DLD1 (cell line): ENCODE results near the gene ATP8A1.

Experiments used
- in situ Hi-C: cut with HindIII; loops from 2 replicates; pipeline ENCODE4 v1.10.0; 2017; ENCODE audit warnings: low sequenced_read_pairs

The ATP8A1 gene

DNA sequence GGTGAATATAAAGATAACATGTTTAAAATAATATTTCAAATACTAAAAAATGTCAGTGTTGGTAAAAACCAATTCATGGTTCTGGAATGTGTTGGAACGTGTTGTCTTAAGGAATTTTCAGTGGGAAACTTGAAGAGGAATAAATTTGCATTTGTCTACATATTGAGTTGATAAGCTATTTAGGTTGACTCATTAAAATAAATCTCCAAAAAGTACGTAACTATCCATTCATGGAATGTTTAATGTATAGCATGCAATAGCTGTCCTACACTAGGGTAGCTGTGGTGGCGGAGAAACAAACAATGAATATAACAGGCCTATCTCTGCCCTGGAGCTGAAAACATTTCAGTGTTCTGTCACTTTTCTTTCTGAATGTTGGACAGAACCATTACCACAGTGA is 239.4 kb downstream of the ATP8A1 start:
- in situ Hi-C loops: no loop called here

DNA sequence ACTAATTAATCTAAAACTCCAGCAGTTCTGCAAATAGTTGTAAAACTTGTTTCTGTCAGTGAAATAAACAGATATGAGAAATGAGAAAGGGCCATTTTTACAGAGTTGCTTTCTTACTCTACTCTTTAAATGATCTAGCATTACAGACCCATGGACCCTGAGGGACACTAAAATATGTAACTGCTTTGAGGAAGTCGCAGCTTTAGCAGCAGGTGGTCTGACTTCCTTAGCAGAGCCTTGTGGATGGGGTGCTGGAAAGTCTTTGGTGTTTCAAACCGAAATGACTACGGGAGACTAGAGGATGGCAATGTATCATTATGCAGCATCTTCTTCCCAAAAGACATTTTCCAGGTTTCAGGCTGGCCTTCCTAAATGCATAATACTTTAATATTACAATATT is 240.9 kb downstream of the ATP8A1 start:
- in situ Hi-C loops: no loop called here

DNA sequence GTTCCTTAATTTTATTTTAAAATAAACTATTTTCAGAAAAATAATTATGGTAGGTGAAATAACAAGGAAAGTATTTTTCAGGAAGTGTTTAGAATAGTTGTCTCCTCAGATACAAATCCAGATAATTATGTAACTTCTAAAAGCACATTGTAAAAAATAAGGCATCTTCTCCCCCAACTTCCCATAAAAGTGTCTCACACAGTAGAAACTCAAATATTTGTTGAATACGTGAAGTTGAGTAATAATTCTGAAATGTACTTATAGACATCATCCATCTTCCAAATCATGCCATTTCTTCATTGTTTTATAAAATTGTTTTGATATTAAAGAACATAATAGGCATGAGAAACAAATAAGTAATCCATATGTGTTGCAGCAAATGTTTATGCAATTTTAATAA is 241.6 kb downstream of the ATP8A1 start:
- in situ Hi-C loops: no loop called here

DNA sequence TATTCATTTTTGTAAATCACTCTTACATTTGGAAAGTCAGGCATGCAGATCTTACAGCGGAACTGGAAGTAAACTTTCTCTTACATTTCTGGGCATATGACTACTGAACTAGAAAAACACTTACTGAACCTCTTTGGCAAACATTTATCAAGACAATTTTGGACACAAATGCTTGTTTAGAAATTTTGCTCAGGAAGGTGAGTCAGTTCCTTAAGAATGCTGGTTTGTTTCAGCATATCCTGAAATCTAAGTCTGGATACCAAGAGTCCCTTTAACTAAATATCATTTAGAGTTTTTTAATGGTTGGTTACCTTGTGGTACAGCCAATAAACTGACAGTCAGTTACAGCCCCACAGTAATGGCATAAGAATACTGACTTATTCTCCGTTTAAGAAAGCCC is 244.7 kb downstream of the ATP8A1 start:
- in situ Hi-C loops: no loop called here

DNA sequence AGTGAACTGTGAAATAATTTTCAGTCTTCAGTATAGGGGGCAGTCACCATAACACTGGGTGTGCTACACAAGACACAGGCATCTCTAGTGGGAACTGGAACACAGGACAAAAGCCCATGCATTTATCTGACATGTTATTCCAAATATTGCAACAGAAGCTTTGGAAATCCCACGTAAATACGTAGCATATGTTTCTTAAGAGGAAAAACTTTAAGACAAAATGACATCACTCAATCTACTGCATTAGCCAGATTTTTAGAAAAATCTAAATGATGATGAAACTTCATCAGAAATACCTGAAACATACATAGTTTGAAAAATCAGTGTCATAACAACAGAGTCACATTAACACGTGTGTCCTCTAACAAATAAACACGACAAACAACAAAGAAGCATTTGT is 245.1 kb downstream of the ATP8A1 start:
- in situ Hi-C loops: no loop called here

DNA sequence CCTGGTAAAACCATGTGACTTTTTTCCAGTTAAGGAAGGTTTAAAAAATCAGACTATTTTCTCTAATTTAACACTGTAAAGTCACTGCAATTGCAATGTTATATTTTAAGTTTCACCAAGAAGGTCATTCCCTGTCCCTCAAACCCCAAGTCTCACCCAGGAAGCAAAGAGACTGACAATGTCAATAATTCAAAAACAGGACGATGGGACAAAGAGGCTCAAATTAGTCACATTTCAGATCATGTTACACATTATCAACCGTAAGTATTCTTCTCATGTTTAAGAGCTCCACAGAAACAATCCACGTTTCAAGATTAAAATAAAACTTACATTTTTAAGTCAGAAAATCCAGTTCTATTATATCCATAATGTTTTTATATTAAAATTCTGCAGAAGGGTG is 246.5 kb downstream of the ATP8A1 start:
- in situ Hi-C loops: no loop called here

DNA sequence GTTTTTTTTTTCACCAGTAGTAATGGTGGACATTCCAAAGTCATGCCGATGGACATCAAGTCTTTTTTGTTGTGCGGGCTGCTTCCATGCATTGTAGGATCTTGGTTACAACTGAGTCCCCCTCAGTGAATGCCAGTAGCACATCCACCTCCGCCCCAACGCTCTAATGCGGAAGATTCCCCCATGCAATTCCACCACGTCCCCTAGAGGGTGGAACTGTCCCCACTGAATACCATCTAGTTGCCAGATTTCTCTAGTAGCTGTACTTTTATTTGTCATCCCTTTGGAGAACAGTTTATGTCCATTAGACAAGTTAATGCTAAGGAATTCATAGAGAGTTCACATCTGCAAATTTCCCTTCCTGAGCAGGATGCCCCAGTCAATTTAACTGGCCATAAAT is 252.9 kb downstream of the ATP8A1 start:
- in situ Hi-C loops: no loop called here

DNA sequence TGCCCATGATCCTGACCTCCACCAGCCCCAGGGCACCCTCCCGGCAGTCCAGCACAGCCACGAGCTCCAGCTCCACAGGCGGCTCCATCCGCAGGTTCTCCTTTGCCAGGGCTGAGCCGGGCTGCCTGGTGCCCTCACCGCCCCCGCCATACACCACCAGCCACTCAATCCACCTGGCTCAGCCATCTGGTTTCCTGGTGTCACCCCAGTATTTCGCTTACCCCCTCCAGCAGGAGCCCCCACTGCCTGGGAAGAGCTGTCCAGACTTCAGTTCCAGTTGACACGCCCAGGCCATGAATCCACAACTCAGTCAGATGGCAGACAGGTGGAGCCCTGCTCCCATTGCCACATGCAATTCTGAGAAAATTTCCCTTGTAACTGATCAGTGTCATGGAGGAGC is 255.7 kb downstream of the ATP8A1 start:
- in situ Hi-C loops: no loop called here

DNA sequence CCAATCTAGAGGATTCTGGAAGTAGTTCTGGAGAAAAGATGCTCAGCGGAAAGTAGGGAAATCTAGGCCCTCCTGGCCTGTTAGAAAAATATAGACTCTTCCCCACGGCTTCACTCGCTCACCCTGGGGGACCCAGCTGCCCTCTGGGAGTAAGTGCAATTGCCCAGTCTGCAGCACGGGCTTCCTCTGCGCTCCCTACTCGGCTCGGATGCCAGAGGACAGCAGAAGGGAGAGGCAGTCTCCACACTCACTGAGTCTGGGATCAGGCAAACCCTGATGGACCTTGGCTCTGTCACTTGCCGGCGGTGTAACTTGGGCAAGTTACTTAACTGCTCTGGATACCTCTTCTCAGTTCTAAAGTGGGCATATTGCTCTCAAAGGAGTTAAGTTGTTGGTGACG is 257.5 kb downstream of the ATP8A1 start:
- in situ Hi-C loops: no loop called here

DNA sequence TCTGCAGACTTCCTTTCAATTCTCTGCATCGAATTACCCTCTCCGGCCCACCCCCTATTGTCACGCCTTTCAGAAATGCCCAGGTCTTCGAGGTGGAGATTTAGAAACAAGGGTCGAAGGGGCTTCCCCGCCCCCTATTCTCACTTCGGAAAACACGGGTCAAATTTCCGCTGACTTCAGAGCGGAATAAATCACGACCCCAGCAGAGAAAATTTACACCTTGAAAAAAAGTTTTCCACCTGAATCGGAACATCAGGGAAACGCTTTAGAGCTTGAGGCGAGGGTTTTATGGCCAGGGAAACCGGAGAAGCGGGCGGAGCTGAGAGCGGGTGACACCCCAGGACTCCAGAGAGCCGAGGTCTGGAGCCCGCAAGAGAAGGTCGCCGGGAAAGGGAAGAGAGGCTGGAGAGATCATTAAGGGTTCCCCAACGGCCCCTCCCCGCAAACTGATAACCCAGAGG is 258.0 kb downstream of the ATP8A1 start:
- in situ Hi-C loops: no loop called here

DNA sequence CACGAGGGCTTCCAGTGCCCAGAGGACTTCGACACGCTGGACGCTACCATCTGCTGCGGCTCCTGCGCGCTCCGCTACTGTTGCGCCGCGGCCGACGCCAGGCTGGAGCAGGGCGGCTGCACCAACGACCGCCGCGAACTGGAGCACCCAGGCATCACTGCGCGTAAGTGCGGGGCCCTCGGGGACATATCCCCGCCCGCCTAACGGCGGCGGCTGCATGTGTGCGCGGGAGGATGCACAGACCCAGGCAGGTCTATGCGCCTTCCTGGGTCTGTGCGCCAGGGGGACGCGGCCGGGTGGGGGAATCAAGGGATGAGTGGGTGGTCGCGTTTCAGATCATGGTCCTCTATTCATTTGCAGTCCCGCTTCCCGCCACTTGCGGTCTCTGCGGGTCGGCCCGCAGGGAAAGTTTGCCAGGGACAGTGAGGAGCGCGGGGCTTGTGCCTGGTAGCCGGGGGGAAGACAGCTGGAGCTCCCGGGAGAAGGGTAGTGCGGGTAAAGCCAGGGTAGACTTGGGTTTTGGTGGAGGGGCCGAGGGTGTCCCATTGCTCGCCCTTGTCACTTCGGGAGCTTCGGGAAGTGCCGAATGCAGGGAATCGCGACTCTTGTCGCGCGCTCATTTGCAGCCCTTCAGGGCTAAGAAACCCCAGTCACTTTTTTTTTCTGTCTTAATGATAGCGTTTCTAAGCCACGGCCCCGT is 258.6 kb downstream of the ATP8A1 start:
- in situ Hi-C loops: no loop called here

DNA sequence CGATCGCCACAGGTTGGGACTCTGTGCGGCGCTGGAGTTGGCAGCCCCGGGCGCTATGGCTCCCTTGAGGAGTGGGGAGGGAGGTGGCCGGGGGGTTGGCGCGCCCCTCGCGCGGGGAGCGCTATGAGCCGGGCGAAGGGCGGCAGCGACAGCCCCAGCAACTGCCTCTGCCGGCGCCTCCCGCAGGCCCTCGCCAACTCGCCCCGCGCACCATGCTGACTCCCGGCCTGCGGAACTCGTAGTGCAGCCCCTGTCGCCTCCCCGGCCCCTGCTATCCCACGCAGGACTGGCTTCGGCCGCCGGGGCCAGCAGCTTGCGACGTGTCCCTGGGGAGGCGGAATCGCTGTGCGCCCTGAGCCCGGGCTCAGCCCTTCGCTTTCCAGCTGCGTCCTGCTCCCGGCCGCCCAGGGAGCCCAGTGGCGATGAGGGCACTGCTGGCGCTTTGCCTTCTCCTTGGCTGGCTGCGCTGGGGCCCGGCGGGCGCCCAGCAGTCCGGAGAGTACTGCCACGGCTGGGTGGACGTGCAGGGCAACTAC is 259.2 kb downstream of the ATP8A1 start:
- in situ Hi-C loops: no loop called here

DNA sequence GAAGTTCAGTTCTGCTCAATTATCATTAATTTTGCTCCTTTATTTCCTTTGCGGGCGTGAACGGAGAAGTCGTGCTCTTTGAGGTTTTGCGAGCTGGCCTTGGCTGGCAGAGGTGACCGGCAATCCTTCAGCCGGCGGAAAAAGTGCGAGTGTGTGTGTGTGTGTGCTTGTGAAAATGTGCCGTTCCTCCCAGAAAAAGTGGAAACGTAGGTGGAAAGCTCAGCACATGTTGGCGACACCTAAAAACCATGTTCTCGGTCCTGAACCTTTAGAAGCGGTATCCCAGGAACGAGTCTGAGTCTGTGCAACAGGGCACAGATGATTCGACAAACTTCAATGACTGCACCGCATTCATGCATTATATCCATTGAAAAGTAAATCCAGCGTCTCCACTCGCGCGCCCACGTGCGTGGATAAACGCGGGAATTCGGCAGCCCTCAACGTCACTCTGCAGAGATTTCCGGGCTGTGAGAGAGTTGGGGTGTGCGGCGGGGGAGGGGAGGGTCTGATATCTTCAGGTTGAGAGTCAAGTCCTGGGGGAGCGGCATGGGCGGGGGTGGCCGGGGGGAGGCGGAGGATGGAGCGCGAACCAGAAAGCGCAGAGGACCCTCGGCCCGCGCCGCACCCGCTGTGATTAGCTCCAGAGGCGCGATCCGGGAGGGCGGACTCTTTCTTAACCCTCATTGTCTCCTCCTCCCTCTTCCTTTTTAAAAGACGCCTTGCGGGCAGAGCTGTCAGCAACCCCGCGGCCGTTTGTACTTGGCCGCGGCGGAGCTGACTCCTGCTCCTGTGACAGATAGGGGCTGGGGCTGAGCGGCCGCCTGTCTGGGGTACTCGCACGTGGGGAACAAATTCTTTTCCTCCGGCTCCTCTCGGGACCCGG is 259.9 kb downstream of the ATP8A1 start, which contains the start of gene SHISA3:
Gene SHISA3, plus strand, starts transcription at position 737 of the 883 bp plus-strand sequence. CDS start 569 bp downstream, outside the sequence.
- in situ Hi-C loops: no loop called here

DNA sequence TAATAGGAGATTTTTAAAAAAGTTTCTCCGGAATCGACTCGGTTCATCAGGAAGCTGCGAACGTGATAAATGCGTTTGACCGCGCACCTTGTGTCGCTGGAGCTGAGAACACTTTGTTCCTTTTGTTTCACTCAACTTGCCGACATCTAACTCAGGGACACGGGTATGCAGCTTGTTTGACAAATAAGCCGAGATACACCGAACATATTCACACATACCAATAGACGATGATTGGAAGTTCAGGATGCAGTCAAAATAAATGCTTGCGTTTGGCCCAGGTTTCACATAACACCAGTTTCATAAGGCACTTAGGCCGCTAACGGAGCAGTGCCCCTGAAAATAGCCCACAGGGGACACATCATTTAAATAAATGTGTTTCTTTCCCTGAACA is 260.5 kb downstream of the ATP8A1 start:
- in situ Hi-C loops: no loop called here

DNA sequence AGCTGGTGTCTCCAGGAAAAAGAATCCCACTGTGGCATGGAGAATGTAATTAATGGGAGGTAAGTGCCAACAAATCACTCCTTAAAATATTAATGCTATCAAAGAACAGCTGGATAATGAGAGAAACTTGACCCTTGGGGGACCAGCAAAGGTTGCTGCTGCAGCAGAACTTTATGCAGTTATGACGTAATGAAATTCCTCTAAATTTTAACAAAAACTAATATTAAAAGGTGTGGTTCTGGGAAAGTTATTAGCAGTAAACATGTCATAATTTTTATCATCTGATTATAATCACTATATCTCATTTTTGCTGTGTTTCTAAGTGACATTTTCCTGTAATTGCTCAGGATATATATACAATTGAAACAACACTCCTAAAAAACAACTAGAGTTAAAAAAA is 261.3 kb downstream of the ATP8A1 start:
- in situ Hi-C loops: no loop called here

DNA sequence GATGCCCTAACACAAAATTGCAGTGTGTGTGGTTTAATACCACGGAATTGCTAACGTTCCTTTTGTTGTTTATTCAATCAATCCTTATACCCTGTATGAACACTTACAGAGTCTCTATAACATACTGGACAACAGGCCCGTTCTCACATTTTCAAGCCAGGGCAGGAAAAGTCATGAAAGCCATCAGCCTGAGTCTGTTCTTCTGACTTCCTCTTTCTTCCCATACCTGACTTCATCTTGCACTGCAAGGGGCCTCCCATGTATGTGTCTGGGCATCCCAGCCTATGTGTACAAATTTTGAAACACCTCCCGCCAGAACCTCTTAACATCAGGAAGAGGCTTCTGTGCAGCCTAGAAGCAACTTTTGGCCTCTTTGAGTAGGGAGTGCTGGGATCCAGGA is 264.5 kb downstream of the ATP8A1 start:
- in situ Hi-C loops: no loop called here

DNA sequence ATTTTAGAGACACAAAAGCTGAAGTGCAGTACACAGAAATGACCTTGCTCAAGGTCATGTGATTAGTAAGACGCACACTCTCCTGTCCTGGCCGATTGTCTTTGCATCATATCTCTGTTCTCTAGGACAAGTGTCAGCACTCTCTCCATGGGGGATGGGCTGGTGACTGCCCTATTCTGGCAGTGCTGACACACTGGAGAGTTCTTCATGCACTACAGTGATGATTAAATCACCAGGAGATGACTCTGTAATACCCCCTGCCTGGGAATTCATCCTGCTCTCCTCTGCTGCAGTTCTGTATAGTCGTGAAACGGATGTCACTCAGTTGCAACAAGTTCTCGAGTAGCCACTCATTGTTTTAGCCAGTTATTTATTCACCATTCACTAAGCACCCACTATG is 264.9 kb downstream of the ATP8A1 start:
- in situ Hi-C loops: no loop called here

DNA sequence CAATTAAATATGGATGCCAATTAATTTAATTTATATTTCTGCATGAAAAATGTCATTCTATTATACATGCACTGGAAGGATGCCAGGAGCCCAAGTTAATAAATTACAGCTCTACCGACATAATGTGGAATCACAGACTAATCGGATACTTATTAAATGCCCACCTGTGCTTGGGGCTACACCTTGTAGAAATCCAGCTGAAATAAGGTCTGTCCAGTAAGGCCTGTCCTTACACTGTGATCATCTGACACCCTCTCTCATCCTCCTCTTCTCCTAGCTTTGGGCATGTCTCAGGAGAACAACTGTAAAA is 265.6 kb downstream of the ATP8A1 start:
- in situ Hi-C loops: no loop called here

DNA sequence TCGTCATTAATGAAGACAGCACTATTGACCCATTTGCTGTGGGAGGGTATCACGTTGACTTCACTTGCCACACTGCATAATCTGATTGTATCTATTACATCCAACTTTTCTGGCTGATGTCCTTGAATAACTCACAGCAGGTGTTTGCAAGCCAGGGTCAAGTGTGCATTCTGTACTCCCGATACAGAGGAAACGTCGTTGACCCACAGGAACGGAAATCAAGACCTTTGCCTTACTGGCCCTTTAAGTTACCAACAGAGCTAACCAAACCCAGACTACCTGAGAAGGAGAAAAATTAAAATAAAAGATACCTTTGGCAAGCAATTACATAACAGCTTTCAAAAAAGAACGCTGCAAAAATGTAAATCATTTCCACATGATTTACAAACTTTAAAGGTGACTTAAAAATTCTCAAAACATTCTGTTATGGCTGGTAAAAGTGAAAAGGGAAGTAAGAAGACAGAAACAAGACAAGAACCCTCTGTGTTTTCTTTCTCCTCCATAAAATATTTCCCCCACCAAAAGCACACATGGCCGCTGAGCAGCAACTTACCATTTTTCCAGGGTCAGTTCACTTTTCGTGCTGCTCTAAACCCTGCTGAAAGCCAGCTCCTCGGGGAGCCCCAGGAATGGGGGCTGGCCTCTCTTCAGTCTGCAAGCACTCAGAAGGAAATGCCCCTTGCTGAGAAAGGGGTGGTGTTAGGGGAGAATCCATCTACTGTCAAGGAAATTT is 266.1 kb downstream of the ATP8A1 start:
- in situ Hi-C loops: no loop called here

DNA sequence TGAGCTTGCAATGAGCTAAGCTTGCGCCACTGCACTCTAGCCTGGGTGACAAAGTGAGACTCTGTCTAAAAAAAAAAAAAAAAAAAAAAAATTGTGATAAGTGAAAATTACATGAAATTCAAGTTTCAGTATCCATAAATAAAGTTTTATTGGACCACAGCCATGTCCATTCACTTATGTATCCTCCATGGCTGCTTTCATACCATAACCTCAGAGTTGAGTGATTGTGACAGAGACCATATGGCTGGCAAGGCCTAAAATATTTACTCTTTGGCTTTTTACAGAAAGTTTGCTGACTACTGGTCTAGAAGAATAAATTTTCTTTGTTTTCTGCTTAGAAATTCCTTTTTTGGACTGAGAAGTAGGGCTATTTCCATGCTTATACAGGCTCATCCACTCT is 271.4 kb downstream of the ATP8A1 start:
- in situ Hi-C loops: no loop called here

DNA sequence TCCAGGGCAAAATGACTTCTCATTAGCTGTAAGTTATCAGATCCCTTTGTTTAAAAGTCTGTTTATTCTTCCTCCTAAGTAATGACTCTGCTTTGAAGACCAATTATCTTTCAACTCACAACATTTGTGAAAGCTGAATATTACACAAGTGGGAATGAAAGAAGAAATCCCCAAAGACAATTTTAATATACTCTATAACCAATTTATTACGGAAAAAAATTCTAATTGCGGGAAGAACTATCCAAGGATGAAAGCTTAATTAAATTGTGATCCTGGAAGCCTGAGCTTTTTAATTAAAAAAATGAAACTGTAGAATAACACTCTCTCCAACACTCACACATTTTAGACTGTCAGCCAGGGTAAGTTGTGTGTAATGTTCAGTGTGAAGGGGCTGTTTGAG is 275.2 kb downstream of the ATP8A1 start:
- in situ Hi-C loops: no loop called here
